ENCODE data around the gene ADAMTSL1. TPM values are rescaled to one million over a fixed set of nuclear protein-coding genes. Genes with fewer than 3 reads are reported as not detected.

ADAMTSL1 gene
- total RNA-seq, 1 experiment from 2014 or later = not detected

DNA sequence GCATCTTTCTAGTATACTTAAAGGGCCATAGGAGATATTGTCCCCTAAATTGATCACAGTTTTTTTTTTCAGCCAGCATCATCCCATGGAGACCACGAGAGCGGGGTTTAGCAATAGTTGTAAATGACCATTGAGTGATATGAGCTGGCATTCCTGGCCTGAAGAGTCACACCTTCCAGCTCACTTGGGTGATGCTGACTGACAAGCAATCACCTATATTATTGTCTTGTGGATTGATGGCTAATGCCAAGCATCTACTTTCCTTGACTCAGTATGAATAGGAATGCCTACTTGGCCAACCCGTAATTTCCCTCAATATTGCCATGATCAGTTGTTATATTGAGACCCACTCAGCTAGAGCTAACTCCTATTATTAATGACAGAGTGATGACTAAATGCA, 70.5 kb downstream of the ADAMTSL1 start:
- POLR2A ChIA-PET = no interaction called here
- H3K36me3 ChIP-seq (ENCODE audit: control insufficient read depth, insufficient read depth, low read length) = no peaks in the 10 kb centered on the region
- CTCF ChIA-PET = no interaction called here

DNA sequence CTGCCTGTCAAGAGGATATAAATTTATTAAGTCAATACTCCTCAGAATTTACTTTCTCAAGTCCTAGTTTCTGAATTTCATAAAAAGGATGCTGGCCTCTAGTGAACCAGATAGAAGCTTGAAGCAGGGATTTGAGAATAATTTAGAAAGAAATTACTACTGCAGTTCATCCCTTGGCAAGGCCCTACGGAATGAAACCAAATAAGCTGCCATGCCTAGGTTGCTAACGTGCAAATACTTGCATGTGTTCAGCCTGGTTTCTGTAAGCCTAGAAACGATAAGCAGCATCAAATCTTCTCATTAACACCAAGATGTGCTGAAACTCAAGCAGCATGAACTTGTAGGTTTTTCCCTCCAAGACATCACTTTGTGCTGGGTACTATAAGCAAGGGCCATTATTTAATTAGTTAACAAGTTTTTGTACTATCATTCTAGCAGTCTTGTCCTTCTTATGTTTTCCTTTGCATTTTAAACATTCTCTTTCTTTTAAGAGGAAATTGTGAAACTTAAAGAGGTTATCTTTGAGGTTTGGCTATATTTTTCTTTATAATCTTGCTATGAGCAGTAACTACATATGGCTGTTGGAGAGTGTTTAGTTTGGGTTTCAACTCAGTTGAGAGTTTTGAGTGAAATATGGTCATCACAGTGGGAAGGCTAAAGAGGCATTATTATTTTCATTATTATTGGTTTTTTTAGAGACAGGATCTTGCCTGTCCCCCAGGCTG, 71.8 kb downstream of the ADAMTSL1 start:
- Histone ChIP-seq H3K27ac (ENCODE audit: low read length) (no peak overlapping the region), H3K9me3 (ENCODE audit: control insufficient read depth, insufficient read depth, low read depth, low read length) (no peaks in the 10 kb centered on the region), H3K36me3 (ENCODE audit: control insufficient read depth, insufficient read depth, low read length) (no peaks in the 10 kb centered on the region), H3K27me3 (ENCODE audit: control insufficient read depth, insufficient read depth, low read length) (no peaks in the 10 kb centered on the region), H3K4me3 (ENCODE audit: low read depth in 2 of 2, low read length in 2 of 2) (no peak overlapping the region), H3K4me1 (ENCODE audit: control insufficient read depth, insufficient read depth, low read length) (no peaks in the 10 kb centered on the region)
- no peak for DNase-seq (ENCODE audit: low read depth, low spot score)
- no TSS peak for BruUV-seq (replicated peaks)
- ChIA-PET CTCF (no interaction called here), POLR2A (no interaction called here)
- in situ Hi-C loops (cut with HindIII; ENCODE audit: low pct_unique_long_range_greater_than_20kb, low sequenced_read_pairs) = no loop called here
- ATAC-seq = no peak
- TF ChIP-seq TCF7L2 (IDR thresholded peaks at IDR 0.05; ENCODE audit: low read depth, low read length) = no peak
- TF ChIP-seq POLR2AphosphoS5 (IDR thresholded peaks at IDR 0.05; ENCODE audit: low read depth, low read length) = no peak
- no peak for TF ChIP-seq SIN3A (IDR thresholded peaks at IDR 0.05; ENCODE audit: borderline replicate concordance, insufficient read depth, low read depth, low read length)
- TF ChIP-seq, protein P1, sequence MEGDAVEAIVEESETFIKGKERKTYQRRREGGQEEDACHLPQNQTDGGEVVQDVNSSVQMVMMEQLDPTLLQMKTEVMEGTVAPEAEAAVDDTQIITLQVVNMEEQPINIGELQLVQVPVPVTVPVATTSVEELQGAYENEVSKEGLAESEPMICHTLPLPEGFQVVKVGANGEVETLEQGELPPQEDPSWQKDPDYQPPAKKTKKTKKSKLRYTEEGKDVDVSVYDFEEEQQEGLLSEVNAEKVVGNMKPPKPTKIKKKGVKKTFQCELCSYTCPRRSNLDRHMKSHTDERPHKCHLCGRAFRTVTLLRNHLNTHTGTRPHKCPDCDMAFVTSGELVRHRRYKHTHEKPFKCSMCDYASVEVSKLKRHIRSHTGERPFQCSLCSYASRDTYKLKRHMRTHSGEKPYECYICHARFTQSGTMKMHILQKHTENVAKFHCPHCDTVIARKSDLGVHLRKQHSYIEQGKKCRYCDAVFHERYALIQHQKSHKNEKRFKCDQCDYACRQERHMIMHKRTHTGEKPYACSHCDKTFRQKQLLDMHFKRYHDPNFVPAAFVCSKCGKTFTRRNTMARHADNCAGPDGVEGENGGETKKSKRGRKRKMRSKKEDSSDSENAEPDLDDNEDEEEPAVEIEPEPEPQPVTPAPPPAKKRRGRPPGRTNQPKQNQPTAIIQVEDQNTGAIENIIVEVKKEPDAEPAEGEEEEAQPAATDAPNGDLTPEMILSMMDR (IDR thresholded peaks at IDR 0.05) = no peak
- intact Hi-C loops (cut with micrococcal nuclease; ENCODE audit: unreplicated experiment) = no loop called here

More for the DNA sequence above, 70.5 kb downstream of the ADAMTSL1 start:
- Histone ChIP-seq H3K9me3 (ENCODE audit: control insufficient read depth, insufficient read depth, low read depth, low read length) (no peaks in the 10 kb centered on the region), H3K27me3 (ENCODE audit: control insufficient read depth, insufficient read depth, low read length) (no peaks in the 10 kb centered on the region), H3K4me3 (ENCODE audit: low read depth in 2 of 2, low read length in 2 of 2) (no peak overlapping the region), H3K4me1 (ENCODE audit: control insufficient read depth, insufficient read depth, low read length) (no peaks in the 10 kb centered on the region), H3K27ac (ENCODE audit: low read length) (no peak overlapping the region)
- intact Hi-C loops (cut with micrococcal nuclease; ENCODE audit: unreplicated experiment) (no loop called here), in situ Hi-C loops (cut with HindIII; ENCODE audit: low pct_unique_long_range_greater_than_20kb, low sequenced_read_pairs) (no loop called here)
- DNase-seq (ENCODE audit: low read depth, low spot score) (no peak), ATAC-seq (no peak)
- no TSS peak for BruUV-seq (replicated peaks)
- TF ChIP-seq POLR2AphosphoS5 (IDR thresholded peaks at IDR 0.05; ENCODE audit: low read depth, low read length) (no peak), SIN3A (IDR thresholded peaks at IDR 0.05; ENCODE audit: borderline replicate concordance, insufficient read depth, low read depth, low read length) (no peak), TCF7L2 (IDR thresholded peaks at IDR 0.05; ENCODE audit: low read depth, low read length) (no peak)
- TF ChIP-seq, protein P1 (IDR thresholded peaks at IDR 0.05) = no peak
- TF ChIP-seq, protein P2, sequence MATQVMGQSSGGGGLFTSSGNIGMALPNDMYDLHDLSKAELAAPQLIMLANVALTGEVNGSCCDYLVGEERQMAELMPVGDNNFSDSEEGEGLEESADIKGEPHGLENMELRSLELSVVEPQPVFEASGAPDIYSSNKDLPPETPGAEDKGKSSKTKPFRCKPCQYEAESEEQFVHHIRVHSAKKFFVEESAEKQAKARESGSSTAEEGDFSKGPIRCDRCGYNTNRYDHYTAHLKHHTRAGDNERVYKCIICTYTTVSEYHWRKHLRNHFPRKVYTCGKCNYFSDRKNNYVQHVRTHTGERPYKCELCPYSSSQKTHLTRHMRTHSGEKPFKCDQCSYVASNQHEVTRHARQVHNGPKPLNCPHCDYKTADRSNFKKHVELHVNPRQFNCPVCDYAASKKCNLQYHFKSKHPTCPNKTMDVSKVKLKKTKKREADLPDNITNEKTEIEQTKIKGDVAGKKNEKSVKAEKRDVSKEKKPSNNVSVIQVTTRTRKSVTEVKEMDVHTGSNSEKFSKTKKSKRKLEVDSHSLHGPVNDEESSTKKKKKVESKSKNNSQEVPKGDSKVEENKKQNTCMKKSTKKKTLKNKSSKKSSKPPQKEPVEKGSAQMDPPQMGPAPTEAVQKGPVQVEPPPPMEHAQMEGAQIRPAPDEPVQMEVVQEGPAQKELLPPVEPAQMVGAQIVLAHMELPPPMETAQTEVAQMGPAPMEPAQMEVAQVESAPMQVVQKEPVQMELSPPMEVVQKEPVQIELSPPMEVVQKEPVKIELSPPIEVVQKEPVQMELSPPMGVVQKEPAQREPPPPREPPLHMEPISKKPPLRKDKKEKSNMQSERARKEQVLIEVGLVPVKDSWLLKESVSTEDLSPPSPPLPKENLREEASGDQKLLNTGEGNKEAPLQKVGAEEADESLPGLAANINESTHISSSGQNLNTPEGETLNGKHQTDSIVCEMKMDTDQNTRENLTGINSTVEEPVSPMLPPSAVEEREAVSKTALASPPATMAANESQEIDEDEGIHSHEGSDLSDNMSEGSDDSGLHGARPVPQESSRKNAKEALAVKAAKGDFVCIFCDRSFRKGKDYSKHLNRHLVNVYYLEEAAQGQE (IDR thresholded peaks at IDR 0.05; ENCODE audit: insufficient read depth in 1 of 2, low read depth in 2 of 2, low read length in 1 of 2) = no peak

Data from Panc1 (cell line).